Measurements from ENCODE around the gene ABI3BP.
"Not testable (repeated sequence)": the region's sequence is repeated elsewhere in the genome, so short reads cannot be mapped to it uniquely, and the experiment has no call there.

Gene ABI3BP

GRCh38 chr3:100993309-100993708, at the start of gene ABI3BP:
Gene ABI3BP, minus strand, starts transcription at chr3:100993421. Its CDS starts 37 bp downstream, at chr3:100993384.
- DNase-seq (ENCODE audit: low spot score): no peak

- no peak for DNase-seq (ENCODE audit: low spot score)
These were observed 46.1 kb upstream of the ABI3BP start for GRCh38 chr3:101039285-101039684.

GRCh38 chr3:101038880-101039279, 45.7 kb upstream of the ABI3BP start:
- DNase-seq (ENCODE audit: low spot score): no peak

GRCh38 chr3:101038393-101038792, 45.2 kb upstream of the ABI3BP start:
- DNase-seq (ENCODE audit: low spot score): no peak

GRCh38 chr3:101037613-101038012, 44.4 kb upstream of the ABI3BP start:
- DNase-seq (ENCODE audit: low spot score): no peak

GRCh38 chr3:101036676-101037075, 43.5 kb upstream of the ABI3BP start:
- DNase-seq (ENCODE audit: low spot score): no peak

- no peak for DNase-seq (ENCODE audit: low spot score)
These were observed 43.0 kb upstream of the ABI3BP start for GRCh38 chr3:101036213-101036618.

GRCh38 chr3:101027286-101027685, 34.1 kb upstream of the ABI3BP start:
- DNase-seq (ENCODE audit: low spot score): no peak

GRCh38 chr3:101026881-101027280, 33.7 kb upstream of the ABI3BP start:
- DNase-seq (ENCODE audit: low spot score): no peak

GRCh38 chr3:101026244-101026643, 33.0 kb upstream of the ABI3BP start:
- no peak for DNase-seq (ENCODE audit: low spot score)

GRCh38 chr3:101020351-101021015, 27.3 kb upstream of the ABI3BP start:
- DNase-seq (ENCODE audit: low spot score): no peak

- DNase-seq (ENCODE audit: low spot score): no peak
These were observed 23.8 kb upstream of the ABI3BP start for GRCh38 chr3:101017017-101017416.

GRCh38 chr3:101012312-101012711, 19.1 kb upstream of the ABI3BP start:
- not testable (repeated sequence) for DNase-seq (ENCODE audit: low spot score)

GRCh38 chr3:101011136-101011535, 17.9 kb upstream of the ABI3BP start:
- DNase-seq (ENCODE audit: low spot score): no peak

- DNase-seq (ENCODE audit: low spot score): no peak
These were observed 17.1 kb upstream of the ABI3BP start for GRCh38 chr3:101010296-101010695.

GRCh38 chr3:101009386-101009785, 16.2 kb upstream of the ABI3BP start:
- DNase-seq (ENCODE audit: low spot score): no peak

- no peak for DNase-seq (ENCODE audit: low spot score)
These were observed 5.9 kb upstream of the ABI3BP start for GRCh38 chr3:100999160-100999559.

GRCh38 chr3:100994809-100995208, 1.6 kb upstream of the ABI3BP start:
- DNase-seq (ENCODE audit: low spot score): no peak

GRCh38 chr3:100994187-100994586, 966 bp upstream of the ABI3BP start:
- DNase-seq (ENCODE audit: low spot score): no peak

GRCh38 chr3:100992231-100993012, 799 bp downstream of the ABI3BP start:
- DNase-seq (ENCODE audit: low spot score): no peak

- no peak for DNase-seq (ENCODE audit: low spot score)
These were observed 5.1 kb downstream of the ABI3BP start for GRCh38 chr3:100988080-100988479.

GRCh38 chr3:100984308-100984707, 8.9 kb downstream of the ABI3BP start:
- DNase-seq (ENCODE audit: low spot score): no peak

GRCh38 chr3:100982710-100983109, 10.5 kb downstream of the ABI3BP start:
- DNase-seq (ENCODE audit: low spot score): no peak
